DMS 273 treated with DMSO at 0.1 percent for 48 hours (cell line): Measurements from ENCODE around the gene JPH2.

Experiments used
- DNase-seq: peaks from one replicate; lab custom pipeline; 2025; lab: John Stamatoyannopoulos, UW

The JPH2 gene

DNA sequence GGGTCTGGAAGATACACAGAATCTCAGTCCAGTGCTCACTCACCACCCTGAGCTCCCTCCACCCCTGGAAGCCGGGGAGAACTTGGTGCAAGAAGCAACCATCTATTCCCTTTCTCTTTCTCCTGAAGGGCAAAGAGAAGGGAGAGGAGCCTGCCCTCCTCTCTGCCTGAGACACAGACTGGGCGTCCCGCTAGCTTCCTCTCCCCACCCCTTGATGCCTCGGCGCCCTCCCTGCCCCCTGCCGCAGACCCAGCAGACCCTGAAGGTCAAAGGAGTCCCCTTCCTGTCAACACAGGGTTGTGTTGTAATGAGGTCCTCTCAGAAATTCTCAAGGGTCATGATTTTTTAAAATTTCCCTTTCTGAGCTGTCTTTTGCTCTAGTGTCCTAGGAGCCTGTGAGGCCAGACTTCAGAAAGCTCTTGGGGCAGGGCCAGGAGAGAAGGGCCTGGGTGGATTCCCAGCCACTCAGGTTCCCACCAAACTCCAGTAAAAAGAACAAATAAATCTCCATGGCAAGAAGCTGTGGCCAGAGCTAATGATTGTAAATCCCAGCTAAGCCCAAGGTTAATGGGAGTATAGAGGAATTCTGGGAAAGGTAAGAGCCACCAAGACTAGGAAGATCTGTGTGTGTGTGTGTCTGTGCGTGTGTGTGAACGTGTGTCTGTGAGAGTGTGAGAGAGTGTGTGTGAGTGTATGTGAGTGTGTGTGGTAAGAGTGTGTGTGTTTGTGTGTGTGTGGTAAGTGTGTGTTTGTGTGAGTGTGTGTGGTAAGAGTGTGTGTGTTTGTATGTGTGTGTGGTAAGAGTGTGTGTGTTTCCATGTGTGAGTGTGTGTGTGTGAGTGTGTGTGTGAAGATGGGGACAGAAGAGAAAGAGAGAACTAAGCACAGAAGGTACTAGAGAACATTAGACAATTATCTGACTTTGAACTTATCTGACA, 1.1 kb upstream of the JPH2 start:
- DNase-seq = no peak

DNA sequence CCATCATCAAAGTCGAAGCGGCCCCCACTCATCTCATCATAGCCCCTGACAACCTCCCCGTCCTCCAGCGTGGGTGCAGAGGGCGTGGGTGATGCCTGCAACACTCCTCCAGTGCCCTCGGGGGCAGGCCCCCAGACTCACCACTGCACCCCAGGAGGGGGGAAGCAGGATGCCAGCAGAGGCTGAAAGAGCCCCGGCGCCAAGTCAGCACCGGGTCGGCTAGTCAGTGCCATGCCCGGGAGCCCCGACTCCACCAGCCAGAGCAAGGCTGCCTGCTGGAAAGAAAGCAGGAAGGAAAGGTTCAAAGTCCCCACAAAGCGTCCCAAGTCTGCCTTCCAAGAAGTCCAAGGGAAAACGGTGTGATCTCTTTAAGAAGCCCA, 324 bp downstream of the JPH2 start:
- DNase-seq = no peak

DNA sequence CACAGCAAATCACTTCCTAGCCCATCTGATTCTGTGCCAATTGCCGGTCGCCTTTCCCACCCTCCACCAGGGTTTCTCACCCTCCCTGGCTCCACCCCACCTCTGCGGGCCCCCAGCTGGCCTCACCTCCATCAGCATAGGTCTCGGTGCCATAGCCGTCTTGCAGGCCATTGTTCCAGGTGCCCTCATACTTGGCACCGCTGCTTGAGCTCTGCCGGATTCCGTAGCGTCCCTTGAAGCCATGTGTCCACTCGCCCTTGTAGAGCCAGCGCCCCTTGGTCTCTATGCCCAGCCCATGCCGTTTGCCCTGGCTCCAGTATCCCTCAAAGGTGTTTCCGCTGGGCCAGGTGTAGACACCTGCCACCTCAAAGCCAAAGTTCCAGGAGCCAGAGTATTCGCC, 787 bp downstream of the JPH2 start:
- no peak for DNase-seq

DNA sequence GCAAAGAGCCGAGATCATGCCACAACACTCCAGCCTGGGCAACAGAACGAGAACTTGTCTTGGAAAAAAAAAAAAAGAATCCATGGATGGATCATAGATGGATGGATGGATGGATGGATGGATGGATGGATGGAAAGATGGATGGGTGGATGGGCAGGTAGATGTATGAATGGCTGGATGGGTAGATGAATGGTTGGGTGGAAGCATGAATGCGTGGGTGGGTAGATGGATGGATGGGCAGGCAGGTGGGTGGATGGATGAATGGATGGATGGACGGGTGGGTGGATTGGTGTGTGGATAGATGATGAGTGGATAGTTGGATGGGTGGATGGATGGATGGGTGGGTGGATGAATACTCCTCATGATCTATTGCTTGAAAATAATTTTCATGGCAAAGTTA, 1.4 kb downstream of the JPH2 start:
- DNase-seq = no peak

DNA sequence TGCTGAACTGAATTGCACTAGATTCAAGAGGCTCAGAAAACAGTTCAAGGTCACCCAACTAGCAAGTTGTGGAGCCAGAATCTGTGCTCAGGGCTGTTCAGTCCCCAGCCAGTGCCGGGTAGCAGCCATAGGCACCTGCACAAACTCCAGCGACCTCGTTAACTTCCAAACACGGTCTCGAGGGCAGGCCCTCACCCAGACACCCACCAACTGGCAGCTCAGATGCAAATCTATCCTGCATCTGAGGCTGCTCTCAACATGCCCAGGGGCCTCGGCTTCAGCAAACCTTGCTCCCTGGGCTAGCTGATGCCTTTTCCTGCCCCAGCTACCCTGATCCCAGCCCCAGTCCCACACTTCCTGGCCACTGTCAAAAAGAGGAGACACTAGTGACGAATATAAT, 3.7 kb downstream of the JPH2 start:
- DNase-seq = no peak

DNA sequence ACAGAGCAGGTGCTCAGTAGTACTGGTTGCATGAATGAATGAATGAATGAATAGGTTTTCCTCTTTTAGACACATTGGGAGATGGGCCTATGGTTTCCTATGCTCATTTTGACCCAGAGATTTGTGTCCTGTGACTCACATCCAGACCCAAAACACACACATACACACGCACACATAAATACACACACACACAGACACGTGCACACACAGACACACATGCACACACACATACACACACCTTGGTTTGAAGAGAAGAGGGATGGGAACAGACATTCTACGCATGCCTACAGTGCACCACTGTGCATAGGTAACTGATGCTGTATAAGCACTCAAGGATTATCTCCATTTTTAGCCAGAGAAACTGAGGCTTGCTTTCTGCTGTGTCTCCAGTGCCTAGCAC, 4.1 kb downstream of the JPH2 start:
- DNase-seq = no peak

DNA sequence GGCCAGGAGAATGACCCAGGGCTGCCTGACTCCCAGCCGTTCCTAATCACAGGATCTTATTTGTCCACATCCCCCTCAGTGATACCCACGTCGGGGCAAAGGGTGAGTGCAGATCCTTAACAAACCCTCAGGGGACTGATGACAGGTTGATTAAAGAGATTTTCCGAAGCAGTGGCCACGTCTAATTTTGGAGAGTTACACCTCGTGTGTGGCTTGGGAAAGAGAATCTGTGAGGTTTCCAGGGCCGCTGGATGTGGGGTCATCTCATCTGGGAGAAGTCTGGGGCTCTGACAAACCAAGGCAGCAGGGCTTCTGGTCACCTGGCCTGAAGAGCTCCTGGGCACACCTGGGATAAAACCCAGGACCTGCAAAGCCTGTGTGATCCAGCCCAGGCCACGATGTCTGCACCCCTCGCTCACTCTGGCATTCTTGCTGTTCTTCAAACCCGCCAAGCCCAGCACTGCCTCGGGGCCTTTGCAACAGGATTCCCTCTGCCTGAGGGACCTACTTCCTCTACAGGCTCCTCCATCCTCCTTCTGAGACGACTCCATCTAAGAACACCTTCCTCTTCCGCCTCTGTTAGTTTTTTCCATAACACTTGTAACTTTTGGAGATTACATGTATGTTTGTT, 4.7 kb downstream of the JPH2 start:
- DNase-seq = no peak

DNA sequence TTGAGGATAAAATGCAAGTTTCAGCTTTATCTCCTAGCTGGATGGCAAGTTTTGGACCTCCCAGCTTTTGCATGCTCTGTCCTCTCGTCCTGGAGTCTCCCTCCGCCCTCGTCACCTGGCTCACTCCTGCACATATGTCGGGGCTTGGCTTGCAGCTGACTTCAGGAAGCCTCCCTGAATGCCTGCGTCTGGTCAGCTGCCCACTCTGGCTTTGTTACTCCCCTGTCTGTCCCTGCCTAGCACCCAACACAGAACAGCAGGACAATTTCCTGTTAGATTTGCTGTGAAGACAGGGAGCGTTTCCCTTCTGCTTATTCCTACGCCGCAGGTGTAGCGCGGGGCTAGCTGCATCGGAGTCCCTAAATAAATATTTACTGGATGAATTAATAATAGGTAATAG, 5.4 kb downstream of the JPH2 start:
- DNase-seq = no peak

DNA sequence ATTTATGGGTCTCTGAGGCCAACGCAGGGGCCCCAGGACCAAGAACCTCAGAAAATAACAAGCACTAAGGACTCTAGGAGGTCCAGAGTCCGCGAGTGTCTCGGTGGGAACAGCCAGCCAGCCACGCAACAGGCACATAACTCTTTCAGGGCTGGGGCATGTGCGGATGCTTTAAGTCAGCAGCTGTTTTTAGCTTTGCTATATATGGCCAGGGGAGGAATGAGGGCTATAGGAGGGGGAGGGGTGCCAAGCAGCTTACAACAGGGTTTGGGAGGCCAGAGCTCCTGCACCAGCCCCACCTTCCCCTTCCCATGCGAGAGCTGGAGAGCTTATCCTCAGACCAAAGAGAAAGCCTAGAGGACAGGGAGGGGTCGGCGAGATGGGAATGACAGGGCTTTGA, 6.2 kb downstream of the JPH2 start:
- DNase-seq = no peak

DNA sequence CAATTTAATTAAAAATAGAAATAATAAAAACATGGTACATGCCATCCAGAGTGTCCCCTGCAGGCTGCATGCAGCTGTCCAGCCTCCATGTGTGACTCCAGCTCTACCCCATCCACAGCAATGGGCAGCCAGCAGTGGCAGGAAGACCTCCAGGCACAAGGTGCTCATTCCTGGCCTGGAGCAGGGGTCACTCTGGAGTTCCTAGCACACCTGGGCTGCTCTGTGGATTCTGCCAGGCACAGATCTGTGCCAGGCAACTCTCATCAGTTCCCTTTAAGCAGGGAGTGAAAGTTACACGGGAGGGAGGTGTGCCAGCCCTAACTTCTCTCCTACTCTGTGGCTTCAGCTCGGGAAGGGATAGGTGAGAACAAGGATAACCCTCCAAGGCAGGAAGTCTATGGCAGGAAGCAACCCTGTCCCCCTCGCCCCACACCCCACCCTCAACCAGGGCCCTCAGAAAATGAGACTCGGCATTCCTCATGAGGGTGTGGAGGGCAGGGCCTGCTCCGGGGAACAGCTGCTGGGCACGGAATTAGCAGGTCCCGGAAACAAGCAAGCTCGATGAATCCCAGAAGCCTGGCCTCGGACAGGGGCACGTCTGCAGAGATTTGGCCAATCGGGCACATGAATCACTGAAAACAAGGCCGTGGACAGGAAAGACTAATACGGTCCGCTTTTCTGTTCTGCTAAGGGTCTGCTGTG, 10.0 kb downstream of the JPH2 start:
- no peak for DNase-seq

DNA sequence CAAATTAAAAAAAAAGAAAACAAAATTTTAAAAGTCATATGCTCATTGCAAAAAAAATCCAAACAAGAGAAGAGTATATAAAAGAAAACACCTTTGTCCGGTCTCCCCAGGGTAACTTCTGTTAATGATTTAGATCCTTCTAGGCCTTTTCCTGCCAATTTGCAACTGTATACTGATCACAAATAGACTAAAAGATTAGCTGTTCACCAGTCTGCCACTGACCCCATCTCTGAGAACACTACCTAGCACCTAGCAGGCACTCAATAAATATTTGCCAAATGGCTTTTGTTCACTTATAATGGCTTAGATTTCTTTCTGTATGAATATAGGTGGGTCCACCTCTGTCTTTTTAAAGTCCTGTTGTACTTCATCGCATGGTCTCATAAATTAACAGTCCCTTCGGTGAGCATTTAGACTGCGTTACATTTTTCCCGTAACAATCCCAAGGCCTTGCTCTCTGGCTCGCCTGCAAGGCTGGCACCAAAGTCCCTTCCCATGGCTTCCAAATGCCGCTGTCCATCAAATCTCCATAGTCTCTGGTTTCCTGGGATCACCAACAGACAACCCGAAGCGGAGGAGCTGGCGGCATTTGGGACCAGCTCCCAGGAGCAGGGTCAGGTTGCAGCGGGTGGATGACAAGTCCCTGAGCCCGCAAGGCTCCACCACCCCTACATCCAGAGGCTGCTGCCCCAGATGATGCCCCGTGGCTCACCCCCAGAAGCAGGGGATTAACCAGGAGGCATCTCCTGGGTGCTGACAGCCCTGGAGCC, 11.8 kb downstream of the JPH2 start:
- DNase-seq = no peak

DNA sequence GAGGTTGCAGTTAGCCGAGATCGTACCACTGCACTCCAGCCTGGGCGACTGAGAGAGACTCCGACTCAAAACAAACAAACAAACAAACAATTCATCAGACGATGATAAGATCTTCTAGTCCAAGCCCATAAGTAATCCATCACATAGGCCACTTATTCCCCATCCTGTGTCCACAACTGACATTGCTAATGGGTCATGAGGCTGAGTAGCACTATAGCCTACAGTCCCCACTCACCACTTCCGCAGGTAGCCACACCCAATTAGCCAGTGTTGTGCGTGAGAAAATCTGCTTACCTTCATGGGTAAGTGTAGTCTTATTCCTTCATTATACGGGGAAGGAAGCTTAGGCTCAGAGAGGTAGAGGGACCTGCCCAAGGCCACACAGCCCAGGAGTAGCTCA, 13.1 kb downstream of the JPH2 start:
- DNase-seq = no peak

DNA sequence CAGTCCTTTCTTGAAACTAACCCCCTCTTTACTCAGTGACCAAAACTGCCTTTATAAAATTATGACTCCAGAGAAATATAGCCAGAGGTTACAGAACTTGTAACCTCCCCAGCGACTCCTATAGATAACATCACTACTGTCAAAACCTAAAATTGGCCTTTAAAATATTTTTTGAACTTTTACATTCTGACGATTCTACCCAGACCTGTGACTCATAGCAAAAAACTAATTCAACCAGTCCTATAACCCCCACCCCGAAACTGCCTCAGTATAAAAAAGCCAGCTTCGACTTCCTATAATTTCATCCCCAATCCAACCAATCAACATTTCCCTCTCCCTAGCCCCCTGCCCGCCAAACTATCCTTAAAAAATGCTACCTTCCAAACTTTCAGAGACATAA, 13.9 kb downstream of the JPH2 start:
- DNase-seq = no peak

DNA sequence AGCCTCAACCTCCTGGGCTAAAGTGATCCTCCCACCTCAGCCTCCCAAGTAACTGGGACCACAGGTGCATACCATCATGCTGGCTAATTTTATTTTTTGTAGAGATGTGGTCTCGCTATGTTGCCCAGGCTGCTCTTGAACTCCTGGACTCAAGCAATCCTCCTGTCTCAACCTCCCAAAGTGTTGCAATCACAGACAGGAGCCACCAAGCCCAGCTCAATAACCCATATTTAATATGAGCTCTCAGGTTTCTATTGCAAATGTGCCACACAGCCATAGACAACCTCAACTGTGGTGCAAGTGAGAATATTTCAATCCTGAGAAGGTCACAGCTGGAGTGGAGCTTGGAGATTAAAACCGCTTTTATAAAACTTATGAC, 14.4 kb downstream of the JPH2 start:
- DNase-seq = no peak

DNA sequence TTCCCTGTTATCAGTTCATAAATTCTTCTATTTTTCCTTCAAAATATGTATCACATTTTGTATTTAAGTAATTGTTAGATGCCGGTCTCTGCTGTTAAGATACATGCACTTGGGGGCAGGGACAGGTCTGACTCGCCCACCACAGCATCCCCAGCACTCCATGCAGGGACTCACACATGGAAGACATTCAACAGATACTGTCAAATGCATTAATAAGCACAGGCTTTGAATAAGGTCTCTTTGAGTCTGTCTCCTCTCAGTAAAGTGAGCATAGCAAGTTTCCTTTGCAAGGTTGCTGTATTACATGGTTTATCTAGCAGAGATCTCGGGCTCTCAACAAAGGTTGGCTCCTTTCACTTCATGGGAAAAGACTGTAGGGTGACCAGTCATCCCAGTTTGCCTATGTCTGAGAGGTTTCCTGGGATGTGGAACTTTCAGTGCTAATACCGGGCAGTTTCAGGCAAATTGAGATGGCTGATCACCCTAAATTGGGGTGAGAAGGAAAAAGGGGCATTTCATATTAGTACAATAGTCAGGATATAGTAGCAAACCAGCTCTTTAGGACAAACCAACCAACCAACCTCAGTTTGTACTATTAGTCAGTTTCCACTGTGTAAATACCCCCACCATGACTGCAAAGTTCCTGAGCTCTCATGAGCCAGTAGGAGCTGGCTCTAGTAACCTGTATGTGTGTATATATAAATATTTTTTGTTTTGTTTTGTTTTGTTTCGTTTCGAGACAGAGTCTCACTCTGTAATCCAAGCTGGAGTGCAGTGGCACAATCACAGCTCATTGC, 15.0 kb downstream of the JPH2 start:
- no peak for DNase-seq

DNA sequence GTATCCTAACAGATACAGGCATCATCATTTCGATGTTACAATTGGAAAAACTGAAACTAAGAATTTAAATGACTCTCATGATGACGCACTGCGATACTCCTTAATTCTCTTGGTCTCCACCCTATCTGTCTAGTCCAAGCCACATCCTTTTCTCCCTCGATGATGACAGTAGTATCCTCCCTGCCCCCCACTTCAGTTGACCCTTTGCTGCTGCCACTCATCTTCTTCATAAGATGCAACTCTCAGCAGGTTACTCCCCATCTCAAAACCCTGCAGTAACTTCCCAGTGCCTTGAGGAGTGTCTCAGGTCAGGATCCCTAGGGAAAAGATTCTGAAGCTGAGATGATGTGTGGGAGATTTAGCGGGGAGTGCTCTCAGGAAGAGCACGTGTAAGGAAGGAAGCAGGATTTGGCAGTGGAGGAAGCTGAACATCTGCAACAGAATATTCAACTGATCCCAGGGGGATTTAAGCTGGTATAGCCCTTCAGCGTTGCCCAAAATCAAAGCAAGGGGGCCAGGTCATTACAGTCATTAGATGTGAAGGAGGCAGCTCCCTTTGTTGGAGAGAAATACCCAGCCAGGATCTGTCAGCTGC, 16.1 kb downstream of the JPH2 start:
- no peak for DNase-seq

DNA sequence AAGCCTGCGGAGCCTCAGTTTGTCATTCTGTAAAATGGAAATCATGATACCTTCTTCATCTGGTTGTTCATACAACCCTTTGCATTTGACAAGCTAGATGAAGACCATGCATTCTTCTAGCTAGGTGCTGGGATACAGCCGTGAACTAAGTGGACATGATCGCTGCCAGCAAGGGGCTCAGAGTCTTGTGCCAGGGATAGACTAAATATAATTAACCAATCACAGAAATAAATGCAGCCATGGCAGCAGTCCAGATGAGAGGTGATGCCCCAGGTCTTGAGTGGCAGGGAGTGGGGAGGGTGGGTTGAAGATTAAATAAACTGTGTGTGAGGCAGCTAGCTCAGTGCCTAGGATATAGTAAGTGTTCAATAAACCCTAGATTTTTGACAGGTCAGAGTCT, 19.3 kb downstream of the JPH2 start:
- DNase-seq = no peak

DNA sequence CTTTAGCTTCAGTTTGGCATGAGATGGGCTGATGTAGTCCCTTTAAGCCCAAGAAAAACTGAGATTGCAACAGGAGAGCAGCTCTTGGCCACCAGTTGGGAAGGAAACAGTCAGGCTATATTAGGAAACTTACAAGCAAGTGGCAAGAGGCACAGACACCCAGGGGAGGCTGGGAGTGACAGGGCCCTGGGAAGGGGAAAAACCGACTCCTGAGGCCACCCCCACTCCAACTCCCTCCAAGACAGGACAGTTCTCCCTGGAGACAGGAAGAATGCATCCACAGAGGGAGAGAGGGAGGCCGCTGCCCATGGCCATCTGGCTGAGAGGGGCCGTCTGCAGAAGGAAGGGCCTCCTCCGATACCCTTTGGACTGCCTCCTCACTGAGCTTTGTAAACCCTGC, 20.5 kb downstream of the JPH2 start:
- no peak for DNase-seq

DNA sequence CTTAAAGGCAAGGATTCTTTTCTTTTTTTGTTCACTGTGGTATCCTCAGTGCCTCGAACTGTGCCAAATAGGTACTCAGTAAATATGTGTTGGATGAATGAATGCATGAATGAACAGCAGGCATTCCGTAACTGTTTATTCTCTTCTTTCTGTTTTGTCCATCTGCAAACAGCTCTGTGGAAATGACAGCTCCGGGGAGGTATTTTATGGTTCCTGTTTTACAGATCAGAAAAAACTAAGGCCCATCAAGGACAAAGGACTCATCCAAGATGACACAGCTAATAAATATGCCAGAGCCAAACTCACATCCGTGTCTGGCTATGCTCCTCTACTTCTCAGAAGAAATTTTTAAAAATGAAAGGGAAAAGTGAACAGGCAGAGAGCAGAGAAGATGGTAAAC, 21.0 kb downstream of the JPH2 start:
- DNase-seq = no peak

DNA sequence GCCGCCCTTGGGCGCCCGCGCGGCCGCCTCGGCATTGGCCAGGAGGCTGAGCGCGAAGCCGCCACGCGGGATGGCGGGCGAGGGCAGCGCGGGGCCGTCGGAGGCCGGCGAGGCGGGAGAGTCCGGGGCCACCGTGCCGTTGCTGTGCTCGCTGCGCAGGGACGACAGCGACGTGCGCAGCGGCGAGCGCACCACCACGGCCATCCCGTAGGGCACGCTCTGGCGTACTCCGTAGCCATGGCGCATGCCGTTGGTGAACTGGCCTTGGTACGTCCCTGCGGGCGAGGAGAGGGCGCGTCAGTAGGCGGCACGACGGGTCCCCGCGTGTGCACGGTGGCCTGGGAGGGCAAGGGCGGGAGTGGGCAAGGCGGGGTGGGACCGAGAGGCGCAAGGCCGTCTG, 26.9 kb downstream of the JPH2 start:
- no peak for DNase-seq

DNA sequence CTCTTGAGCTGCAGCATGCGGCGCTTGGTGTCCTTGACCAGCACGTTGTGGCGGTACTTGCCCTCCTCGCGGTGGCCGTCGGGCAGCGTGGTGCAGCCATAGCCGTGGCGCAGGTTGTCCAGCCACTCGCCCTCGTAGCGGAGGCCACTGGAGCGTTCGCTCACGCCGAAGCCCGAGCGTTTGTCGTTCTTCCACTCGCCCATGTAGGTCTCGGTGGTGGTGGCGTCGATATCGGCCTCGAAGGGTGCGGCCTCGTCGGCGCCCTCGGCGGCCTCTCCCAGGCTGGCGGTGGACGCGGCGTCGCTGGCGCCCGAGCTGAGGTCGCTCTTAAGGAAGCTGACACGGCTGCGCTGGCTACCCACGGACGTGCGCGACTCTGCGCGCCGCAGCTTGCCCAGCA, 27.3 kb downstream of the JPH2 start:
- no peak for DNase-seq
